PC-3 (cell line): ENCODE measurements around the gene SCAP.

Experiments
- EZH2 ChIP-seq: fragments of 300-600 bp; sonication (generic); IDR thresholded peaks from one replicate; pipeline ENCODE4 v1.6.1; 2017; ENCODE audit warnings: antibody characterized with exemption, mild to moderate bottlenecking, low read length; ENCODE audit not compliant: unreplicated experiment
- EZH2phosphoT487 ChIP-seq: fragments of 300-600 bp; sonication (generic); IDR thresholded peaks from 2 replicates; pipeline ENCODE4 v1.6.1; 2018; ENCODE audit warnings: mild to moderate bottlenecking, antibody characterized with exemption, low read length, borderline replicate concordance
- TF ChIP-seq, protein P1 (sequence below): fragments of 300-600 bp; sonication (generic); conservative IDR thresholded peaks from 2 replicates; pipeline ENCODE4 v1.5.1; 2017; ENCODE audit warnings: antibody characterized with exemption, low read depth, mild to moderate bottlenecking, low read length

- TF ChIP-seq, protein P1, sequence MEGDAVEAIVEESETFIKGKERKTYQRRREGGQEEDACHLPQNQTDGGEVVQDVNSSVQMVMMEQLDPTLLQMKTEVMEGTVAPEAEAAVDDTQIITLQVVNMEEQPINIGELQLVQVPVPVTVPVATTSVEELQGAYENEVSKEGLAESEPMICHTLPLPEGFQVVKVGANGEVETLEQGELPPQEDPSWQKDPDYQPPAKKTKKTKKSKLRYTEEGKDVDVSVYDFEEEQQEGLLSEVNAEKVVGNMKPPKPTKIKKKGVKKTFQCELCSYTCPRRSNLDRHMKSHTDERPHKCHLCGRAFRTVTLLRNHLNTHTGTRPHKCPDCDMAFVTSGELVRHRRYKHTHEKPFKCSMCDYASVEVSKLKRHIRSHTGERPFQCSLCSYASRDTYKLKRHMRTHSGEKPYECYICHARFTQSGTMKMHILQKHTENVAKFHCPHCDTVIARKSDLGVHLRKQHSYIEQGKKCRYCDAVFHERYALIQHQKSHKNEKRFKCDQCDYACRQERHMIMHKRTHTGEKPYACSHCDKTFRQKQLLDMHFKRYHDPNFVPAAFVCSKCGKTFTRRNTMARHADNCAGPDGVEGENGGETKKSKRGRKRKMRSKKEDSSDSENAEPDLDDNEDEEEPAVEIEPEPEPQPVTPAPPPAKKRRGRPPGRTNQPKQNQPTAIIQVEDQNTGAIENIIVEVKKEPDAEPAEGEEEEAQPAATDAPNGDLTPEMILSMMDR, result no peak
- TF ChIP-seq EZH2phosphoT487 (no peak), EZH2 (no peak)
Observed at GRCh38 chr3:47517937-47518336, 42.2 kb upstream of the SCAP start.
